Fibroblast of pulmonary artery (primary cell): Measurements from ENCODE around the gene RBM33.

ENCODE experiments used
- DNase-seq: peaks from one replicate; pipeline ENCODE4 v3.0.0-alpha.2; 2010; ENCODE audit warnings: low read depth
- H3K4me3 ChIP-seq: replicated peaks from 2 replicates; pipeline ENCODE4 v1.5.1; 2011; ENCODE audit warnings: low read depth, mild to moderate bottlenecking, control low read depth, low read length, moderate library complexity
- CTCF ChIP-seq: IDR thresholded peaks from 2 replicates; pipeline ENCODE4 v1.5.1; 2011; ENCODE audit warnings: mild to moderate bottlenecking, control low read depth, low read length, inconsistent platforms; ENCODE audit errors: missing control alignments

RBM33 gene

DNA sequence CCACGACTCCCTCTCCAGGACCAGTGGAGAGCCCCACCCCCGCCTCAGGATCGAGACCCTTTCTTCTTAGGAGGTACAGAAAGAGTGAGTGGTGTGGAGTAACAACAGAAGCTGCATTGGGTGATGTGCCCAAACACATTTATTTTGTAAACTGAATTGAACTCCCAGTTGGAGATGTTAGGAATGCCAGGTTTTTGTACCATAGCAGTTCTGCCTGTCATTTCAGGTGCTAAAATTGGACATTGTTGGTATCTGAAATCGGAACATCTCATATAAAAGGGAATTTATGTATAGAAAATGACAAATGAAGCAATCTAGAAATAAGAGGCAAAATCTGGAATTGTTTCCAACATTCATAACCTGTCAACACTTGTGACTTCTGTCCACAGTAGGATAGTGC, 93.1 kb downstream of the RBM33 start:
- no peak for TF ChIP-seq CTCF
- H3K4me3 ChIP-seq = no peak overlapping the region
- no peak for DNase-seq

DNA sequence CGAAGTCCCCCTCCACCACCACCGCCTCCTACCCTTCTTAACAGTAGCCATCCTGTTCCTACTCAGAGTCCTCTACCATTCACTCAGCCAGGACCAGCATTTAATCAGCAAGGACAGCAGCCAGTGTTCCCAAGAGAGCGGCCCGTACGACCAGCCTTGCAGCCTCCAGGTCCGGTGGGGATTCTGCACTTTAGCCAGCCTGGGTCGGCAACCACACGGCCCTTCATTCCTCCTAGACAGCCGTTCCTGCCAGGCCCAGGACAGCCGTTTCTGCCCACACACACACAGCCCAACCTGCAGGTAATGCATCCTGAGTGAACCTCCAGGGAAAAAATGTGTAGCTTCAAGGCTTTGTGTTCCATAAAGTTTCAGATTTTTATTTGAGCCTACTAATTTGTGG, 93.6 kb downstream of the RBM33 start:
- H3K4me3 ChIP-seq = no peak overlapping the region
- no peak for DNase-seq
- TF ChIP-seq CTCF = no peak

DNA sequence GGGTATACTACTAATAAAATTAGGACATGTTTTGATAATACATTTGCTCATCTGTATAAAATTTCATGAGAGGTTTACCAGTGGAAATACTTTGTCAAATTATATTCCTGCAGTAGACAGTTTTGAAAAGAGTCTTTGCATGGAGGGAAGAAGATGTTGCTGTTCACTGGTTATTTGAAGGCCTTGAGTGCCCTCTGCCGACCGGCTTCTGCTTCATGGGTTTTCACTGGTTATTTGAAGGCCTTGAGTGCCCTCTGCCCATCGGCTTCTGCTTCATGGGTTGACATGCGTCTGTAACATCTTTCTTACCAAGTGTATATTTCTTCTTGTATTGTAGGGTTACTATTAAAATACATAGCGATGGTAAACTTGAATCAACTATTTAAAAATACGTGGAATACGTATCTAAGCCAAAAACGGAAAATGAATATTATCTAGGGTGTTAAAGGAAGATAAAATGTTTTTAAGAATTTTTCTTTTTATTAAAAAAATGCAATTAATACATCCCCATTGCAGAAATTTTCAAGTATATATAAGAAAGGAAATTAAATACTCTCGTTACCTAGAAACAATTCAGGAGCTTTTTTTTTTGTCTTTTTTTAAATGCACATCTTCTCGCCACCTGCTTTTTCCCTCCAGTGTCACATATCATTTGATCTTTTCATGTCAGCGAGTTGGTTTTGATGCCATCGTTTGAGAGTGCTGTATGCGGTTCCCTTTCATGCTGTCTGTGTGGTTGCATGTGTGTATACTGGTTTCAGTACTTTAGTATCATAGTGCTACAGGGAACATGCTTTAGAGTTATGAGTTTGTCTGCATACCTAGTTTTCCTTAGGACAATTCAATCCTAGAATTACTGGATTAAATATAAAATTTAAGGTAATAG, 94.4 kb downstream of the RBM33 start:
- peak; percentile 86 for DNase-seq
- no peak overlapping the region for H3K4me3 ChIP-seq
- TF ChIP-seq CTCF = peak; percentile 78

DNA sequence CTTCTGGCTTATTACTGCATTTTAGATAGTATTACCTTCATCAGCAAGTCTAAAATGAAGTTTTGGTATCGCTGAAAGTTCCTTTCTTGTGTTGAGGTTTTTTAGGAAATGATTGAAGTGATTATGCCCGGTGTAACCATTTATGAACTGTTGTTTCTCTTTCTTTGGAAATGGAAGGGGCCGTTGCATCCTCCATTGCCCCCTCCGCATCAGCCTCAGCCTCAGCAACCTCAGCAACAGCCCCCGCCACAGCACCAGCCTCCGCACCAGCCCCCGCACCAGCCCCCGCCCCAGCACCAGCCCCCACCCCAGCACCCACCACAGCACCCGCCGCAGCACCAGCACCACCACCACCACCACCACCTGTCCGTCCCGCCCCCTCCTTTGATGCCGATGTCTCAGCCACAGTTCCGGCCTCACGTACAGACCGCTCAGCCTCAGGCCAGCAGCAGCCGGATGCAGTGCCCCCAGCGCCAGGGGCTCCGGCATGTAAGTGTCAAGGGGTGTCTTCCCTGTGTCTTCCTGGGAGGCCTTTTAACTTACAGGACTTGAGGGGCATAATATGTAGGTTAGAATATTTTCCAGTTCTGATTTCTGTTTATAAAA, 95.2 kb downstream of the RBM33 start:
- no peak for DNase-seq
- no peak for TF ChIP-seq CTCF
- no peak overlapping the region for H3K4me3 ChIP-seq

DNA sequence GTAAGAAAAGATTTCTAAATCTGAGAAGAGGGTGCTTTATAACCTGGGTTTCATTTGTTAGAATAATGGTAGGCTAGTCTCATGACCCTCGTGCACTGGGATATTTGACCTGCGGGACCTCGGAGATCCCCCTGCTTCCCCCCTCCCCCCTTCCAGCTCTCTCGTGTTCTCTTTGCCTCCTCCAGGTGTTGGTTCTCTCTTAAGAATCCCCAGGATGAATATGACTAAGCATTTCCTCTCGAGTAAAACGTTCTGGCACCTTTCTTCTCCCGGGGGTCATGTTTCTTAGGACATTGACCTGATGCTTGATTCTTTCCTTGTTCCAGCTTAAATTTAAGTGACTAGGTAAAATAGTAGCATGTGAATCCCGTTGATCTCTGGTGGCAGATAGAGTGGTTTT, 96.6 kb downstream of the RBM33 start:
- H3K4me3 ChIP-seq = no peak overlapping the region
- no peak for DNase-seq
- no peak for TF ChIP-seq CTCF

DNA sequence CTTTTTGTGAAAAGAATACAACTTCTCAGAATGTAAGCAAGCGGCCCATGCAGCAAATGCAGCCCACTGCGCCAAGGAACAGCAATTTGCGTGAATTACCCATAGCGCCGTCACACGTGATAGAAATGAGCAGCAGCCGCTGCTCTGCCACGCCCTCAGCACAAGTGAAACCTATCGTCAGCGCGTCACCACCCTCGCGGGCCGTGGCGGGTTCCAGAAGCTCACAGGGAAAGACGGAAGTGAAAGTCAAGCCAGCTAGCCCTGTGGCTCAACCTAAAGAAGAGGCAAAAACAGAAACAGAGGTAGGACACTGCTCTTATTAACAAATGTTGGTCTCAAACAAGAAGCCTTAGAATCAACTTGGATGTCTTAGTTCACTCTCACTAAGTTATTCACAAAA, 97.3 kb downstream of the RBM33 start:
- no peak overlapping the region for H3K4me3 ChIP-seq
- no peak for DNase-seq
- no peak for TF ChIP-seq CTCF

GRCh38 chr7:155743177-155743576, 98.7 kb downstream of the RBM33 start:
- H3K4me3 ChIP-seq = no peak overlapping the region
- no peak for DNase-seq
- no peak for TF ChIP-seq CTCF
